ENCODE results near the gene GPS1. TPM values are rescaled to one million over a fixed set of nuclear protein-coding genes. Genes with fewer than 3 reads are reported as not detected.

GPS1 gene
- total RNA-seq = 100 to 1,000 TPM; 112 to 114 TPM

- H3K27me3 Mint-ChIP-seq = no peaks in the 10 kb centered on the region
- peak within 1 kb of the TSS; percentile 81 for H3K4me3 Mint-ChIP-seq
- H3K9me3 Mint-ChIP-seq = no peaks in the 10 kb centered on the region
- peak; percentile 85 to 89 for ATAC-seq
- peak within 1 kb of the TSS; percentile 33 to 82 for H3K27ac Mint-ChIP-seq
- peaks cover 3 to 9% of the 10 kb centered on the region in 2 donors for H3K4me1 Mint-ChIP-seq (ENCODE audit: low read depth in 2 of 2)
- peak; percentile 85 for DNase-seq (ENCODE audit: low spot score)
- no peaks in the 10 kb centered on the region for H3K36me3 Mint-ChIP-seq
These were observed at the start of gene GPS1, which contains the start of gene RFNG for GRCh38 chr17:82051776-82052637. Gene GPS1, plus strand, starts transcription at chr17:82051898. Its CDS starts 34 bp downstream, at chr17:82051932. Gene RFNG, minus strand, starts transcription at chr17:82051811. Its CDS starts 45 bp downstream, at chr17:82051766.

GRCh38 chr17:82003411-82004381 is 48.0 kb upstream of the GPS1 start:
- no peak for ATAC-seq
- no peak for DNase-seq (ENCODE audit: low spot score)
- H3K27ac Mint-ChIP-seq = no peak overlapping the region
- H3K4me1 Mint-ChIP-seq (ENCODE audit: low read depth in 2 of 2) = no peaks in the 10 kb centered on the region
- H3K36me3 Mint-ChIP-seq = no peaks in the 10 kb centered on the region
- H3K4me3 Mint-ChIP-seq = no peak overlapping the region
- no peaks in the 10 kb centered on the region for H3K27me3 Mint-ChIP-seq
- no peaks in the 10 kb centered on the region for H3K9me3 Mint-ChIP-seq

- Mint-ChIP-seq H3K36me3 (no peaks in the 10 kb centered on the region), H3K27ac (no peak overlapping the region), H3K27me3 (no peaks in the 10 kb centered on the region)
These were observed 46.9 kb upstream of the GPS1 start for GRCh38 chr17:82004517-82005455.

GRCh38 chr17:82005701-82006348 is 45.9 kb upstream of the GPS1 start:
- DNase-seq (ENCODE audit: low spot score) (no peak), ATAC-seq (no peak)
- Mint-ChIP-seq H3K4me3 (no peak overlapping the region), H3K27ac (no peak overlapping the region), H3K27me3 (no peaks in the 10 kb centered on the region), H3K4me1 (ENCODE audit: low read depth in 2 of 2) (no peaks in the 10 kb centered on the region), H3K9me3 (no peaks in the 10 kb centered on the region), H3K36me3 (no peaks in the 10 kb centered on the region)

More at GRCh38 chr17:82004517-82005455, 46.9 kb upstream of the GPS1 start:
- Mint-ChIP-seq H3K4me3 (no peak overlapping the region), H3K4me1 (ENCODE audit: low read depth in 2 of 2) (no peaks in the 10 kb centered on the region), H3K9me3 (no peaks in the 10 kb centered on the region)
- DNase-seq (ENCODE audit: low spot score) (no peak), ATAC-seq (no peak)

- Mint-ChIP-seq H3K9me3 (no peaks in the 10 kb centered on the region), H3K27ac (no peak overlapping the region), H3K36me3 (no peaks in the 10 kb centered on the region), H3K27me3 (no peaks in the 10 kb centered on the region), H3K4me1 (ENCODE audit: low read depth in 2 of 2) (no peaks in the 10 kb centered on the region), H3K4me3 (no peak overlapping the region)
- ATAC-seq (no peak), DNase-seq (ENCODE audit: low spot score) (no peak)
These were observed 45.0 kb upstream of the GPS1 start for GRCh38 chr17:82006468-82007227.

GRCh38 chr17:82007228-82007494 is 44.5 kb upstream of the GPS1 start:
- H3K36me3 Mint-ChIP-seq = no peaks in the 10 kb centered on the region
- ATAC-seq (no peak), DNase-seq (ENCODE audit: low spot score) (no peak)
- no peak overlapping the region for H3K27ac Mint-ChIP-seq
- H3K27me3 Mint-ChIP-seq = no peaks in the 10 kb centered on the region
- H3K9me3 Mint-ChIP-seq = no peaks in the 10 kb centered on the region
- H3K4me3 Mint-ChIP-seq = no peak overlapping the region
- no peaks in the 10 kb centered on the region for H3K4me1 Mint-ChIP-seq (ENCODE audit: low read depth in 2 of 2)

GRCh38 chr17:82007495-82008257 is 44.0 kb upstream of the GPS1 start:
- ATAC-seq (no peak), DNase-seq (ENCODE audit: low spot score) (no peak)
- Mint-ChIP-seq H3K4me3 (no peak overlapping the region), H3K36me3 (no peaks in the 10 kb centered on the region), H3K27ac (no peak overlapping the region), H3K9me3 (no peaks in the 10 kb centered on the region), H3K4me1 (ENCODE audit: low read depth in 2 of 2) (no peaks in the 10 kb centered on the region), H3K27me3 (no peaks in the 10 kb centered on the region)

- H3K4me3 Mint-ChIP-seq = no peak overlapping the region
- no peaks in the 10 kb centered on the region for H3K4me1 Mint-ChIP-seq (ENCODE audit: low read depth in 2 of 2)
- ATAC-seq (no peak), DNase-seq (ENCODE audit: low spot score) (no peak)
- H3K36me3 Mint-ChIP-seq = no peaks in the 10 kb centered on the region
- H3K27me3 Mint-ChIP-seq = no peaks in the 10 kb centered on the region
- no peaks in the 10 kb centered on the region for H3K9me3 Mint-ChIP-seq
- no peak overlapping the region for H3K27ac Mint-ChIP-seq
These were observed 43.3 kb upstream of the GPS1 start for GRCh38 chr17:82008258-82008940.

- H3K9me3 Mint-ChIP-seq = no peaks in the 10 kb centered on the region
- no peak overlapping the region for H3K27ac Mint-ChIP-seq
- H3K4me1 Mint-ChIP-seq (ENCODE audit: low read depth in 2 of 2) = no peaks in the 10 kb centered on the region
- DNase-seq (ENCODE audit: low spot score) (no peak), ATAC-seq (no peak)
- no peaks in the 10 kb centered on the region for H3K27me3 Mint-ChIP-seq
- no peaks in the 10 kb centered on the region for H3K36me3 Mint-ChIP-seq
- no peak overlapping the region for H3K4me3 Mint-ChIP-seq
These were observed 42.7 kb upstream of the GPS1 start for GRCh38 chr17:82008941-82009405.

GRCh38 chr17:82009413-82009812 is 42.3 kb upstream of the GPS1 start:
- no peaks in the 10 kb centered on the region for H3K9me3 Mint-ChIP-seq
- H3K27me3 Mint-ChIP-seq = no peaks in the 10 kb centered on the region
- no peaks in the 10 kb centered on the region for H3K36me3 Mint-ChIP-seq
- H3K4me1 Mint-ChIP-seq (ENCODE audit: low read depth in 2 of 2) = no peaks in the 10 kb centered on the region
- H3K27ac Mint-ChIP-seq = no peak overlapping the region
- DNase-seq (ENCODE audit: low spot score) (no peak), ATAC-seq (no peak)
- no peak overlapping the region for H3K4me3 Mint-ChIP-seq
